IgD-negative memory B cell (primary cell): ENCODE measurements around the gene VSNL1. TPM values are rescaled to one million over a fixed set of nuclear protein-coding genes. Genes with fewer than 3 reads are reported as not detected.

Source experiments
- H3K27ac Mint-ChIP-seq, 3 donors: one replicate each; pipeline ENCODE4 v1.8.0; 2020 to 2022; ENCODE audit warnings: mild to moderate bottlenecking in 3 of 3, mixed read lengths in 3 of 3, moderate library complexity in 1 of 3
- H3K27me3 Mint-ChIP-seq: one replicate; pipeline ENCODE4 v1.8.0; 2021; ENCODE audit warnings: mixed read lengths
- H3K36me3 Mint-ChIP-seq: one replicate; pipeline ENCODE4 v1.8.0; 2020; ENCODE audit warnings: mild to moderate bottlenecking, mixed read lengths
- H3K4me1 Mint-ChIP-seq, 3 donors: one replicate each; pipeline ENCODE4 v1.8.0; 2020 to 2022; ENCODE audit warnings: mixed read lengths in 3 of 3, mild to moderate bottlenecking in 1 of 3
- H3K4me3 Mint-ChIP-seq, 4 donors: one replicate each; pipeline ENCODE4 v1.8.0; 2020 to 2022; ENCODE audit warnings: mild to moderate bottlenecking in 4 of 4, mixed read lengths in 4 of 4, moderate library complexity in 3 of 4
- H3K9me3 Mint-ChIP-seq, 3 donors: one replicate each; pipeline ENCODE4 v1.8.0; 2020 to 2021; ENCODE audit warnings: mixed read lengths in 3 of 3, mild to moderate bottlenecking in 1 of 3
- polyA plus RNA-seq: library from polyadenylated mRNA; unstranded; fragments of 300-500 nt; fragmentation: Illumina TruSeq; gene quantifications from one replicate; pipeline ENCODE4 v1.2.3, GENCODE V29; 2021

VSNL1 gene
- polyA plus RNA-seq, 1 donor from 2014 or later: not detected

GRCh38 chr2:17682098-17682857, 141.8 kb downstream of the VSNL1 start:
- H3K36me3 Mint-ChIP-seq: peaks cover 6% of the 10 kb centered on the region
- H3K27ac Mint-ChIP-seq: no peak overlapping the region
- H3K4me3 Mint-ChIP-seq: no peak overlapping the region
- H3K4me1 Mint-ChIP-seq: peaks cover 0 to 2% (median 0%) of the 10 kb centered on the region in 3 donors
- H3K9me3 Mint-ChIP-seq: no peaks in the 10 kb centered on the region
- no peaks in the 10 kb centered on the region for H3K27me3 Mint-ChIP-seq

GRCh38 chr2:17683981-17684380, 143.5 kb downstream of the VSNL1 start:
- Mint-ChIP-seq H3K9me3 (no peaks in the 10 kb centered on the region), H3K27ac (no peak overlapping the region), H3K27me3 (no peaks in the 10 kb centered on the region), H3K4me3 (no peak overlapping the region), H3K36me3 (peaks cover 11% of the 10 kb centered on the region), H3K4me1 (peaks cover 0 to 10% (median 0%) of the 10 kb centered on the region in 3 donors)

- no peak overlapping the region for H3K4me3 Mint-ChIP-seq
- no peaks in the 10 kb centered on the region for H3K9me3 Mint-ChIP-seq
- no peaks in the 10 kb centered on the region for H3K27me3 Mint-ChIP-seq
- peaks cover 0 to 11% (median 2%) of the 10 kb centered on the region in 3 donors for H3K4me1 Mint-ChIP-seq
- peaks cover 7% of the 10 kb centered on the region for H3K36me3 Mint-ChIP-seq
- H3K27ac Mint-ChIP-seq: no peak overlapping the region
These were observed 148.1 kb downstream of the VSNL1 start for GRCh38 chr2:17688600-17688999.

- Mint-ChIP-seq H3K27ac (no peak overlapping the region), H3K36me3 (peaks cover 9% of the 10 kb centered on the region), H3K4me3 (no peak overlapping the region), H3K9me3 (no peaks in the 10 kb centered on the region), H3K27me3 (no peaks in the 10 kb centered on the region), H3K4me1 (peaks cover 0 to 11% (median 2%) of the 10 kb centered on the region in 3 donors)
These were observed 148.5 kb downstream of the VSNL1 start for GRCh38 chr2:17689010-17689409.

GRCh38 chr2:17690776-17691175, 150.3 kb downstream of the VSNL1 start:
- Mint-ChIP-seq H3K27ac (no peak overlapping the region), H3K4me1 (peaks cover 0 to 11% (median 2%) of the 10 kb centered on the region in 3 donors), H3K36me3 (peaks cover 12% of the 10 kb centered on the region), H3K9me3 (no peaks in the 10 kb centered on the region), H3K4me3 (no peak overlapping the region), H3K27me3 (no peaks in the 10 kb centered on the region)

Other genes starting within 250 kb of the VSNL1 start
- not detected for gene RAD51AP2, start 22.3 kb upstream of the VSNL1 start, polyA plus RNA-seq
- 43.8 TPM for gene SMC6, start 213.1 kb downstream of the VSNL1 start, polyA plus RNA-seq
- gene GEN1, start 213.4 kb downstream of the VSNL1 start, polyA plus RNA-seq: 3.2 TPM